LHCN-M2 (cell line): ENCODE measurements around the gene LARP4B. TPM values are rescaled to one million over a fixed set of nuclear protein-coding genes. Genes with fewer than 3 reads are reported as not detected.
"Not testable (repeated sequence)": the region's sequence is repeated elsewhere in the genome, so short reads cannot be mapped to it uniquely, and the experiment has no call there.

Experiments used
- DNase-seq: peaks from one replicate; pipeline ENCODE4 v3.0.0-alpha.2; 2012; ENCODE audit warnings: low read depth
- total RNA-seq: library from RNA; depleted of rRNA; stranded (reverse); fragments of >200 nt; gene quantifications from 2 replicates; pipeline ENCODE4 v1.2.3, GENCODE V29; 2014; rRNA removed

LARP4B gene
- total RNA-seq, 1 experiment from 2014 or later, result 32.6 TPM

GRCh38 chr10:771647-772046, 159.9 kb downstream of the LARP4B start:
- no peak for DNase-seq

GRCh38 chr10:770975-771374, 160.5 kb downstream of the LARP4B start:
- no peak for DNase-seq

DNA sequence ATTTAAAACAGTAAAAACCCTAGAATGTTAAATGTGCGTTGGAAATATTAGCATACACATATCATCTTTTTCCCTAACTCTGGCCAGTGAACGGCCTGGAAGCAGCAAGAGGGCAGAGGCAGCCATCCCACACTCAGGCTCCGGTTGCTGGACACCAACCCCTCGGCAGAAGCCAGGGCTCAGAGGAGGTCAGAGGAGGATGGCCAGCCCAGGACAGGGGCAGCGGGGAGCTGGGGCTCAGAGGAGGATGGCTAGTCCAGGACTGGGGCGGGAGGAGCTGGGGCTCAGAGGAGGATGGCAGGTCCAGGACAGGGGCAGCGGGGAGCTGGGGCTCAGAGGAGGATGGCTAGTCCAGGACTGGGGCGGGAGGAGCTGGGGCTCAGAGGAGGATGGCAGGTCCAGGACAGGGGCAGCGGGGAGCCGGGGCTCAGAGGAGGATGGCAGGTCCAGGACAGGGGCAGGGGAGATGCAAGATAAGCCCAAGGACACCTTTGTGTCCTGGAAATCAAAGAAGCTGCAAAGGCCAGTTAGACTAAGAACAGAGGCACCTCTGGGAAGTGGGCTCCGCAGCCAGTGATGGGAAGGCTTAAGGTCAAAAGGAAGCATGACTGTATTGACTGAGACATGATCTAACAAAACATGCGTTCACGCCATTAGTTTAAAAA, 161.3 kb downstream of the LARP4B start:
- not testable (repeated sequence) for DNase-seq

GRCh38 chr10:767794-768193, 163.7 kb downstream of the LARP4B start:
- no peak for DNase-seq

DNA sequence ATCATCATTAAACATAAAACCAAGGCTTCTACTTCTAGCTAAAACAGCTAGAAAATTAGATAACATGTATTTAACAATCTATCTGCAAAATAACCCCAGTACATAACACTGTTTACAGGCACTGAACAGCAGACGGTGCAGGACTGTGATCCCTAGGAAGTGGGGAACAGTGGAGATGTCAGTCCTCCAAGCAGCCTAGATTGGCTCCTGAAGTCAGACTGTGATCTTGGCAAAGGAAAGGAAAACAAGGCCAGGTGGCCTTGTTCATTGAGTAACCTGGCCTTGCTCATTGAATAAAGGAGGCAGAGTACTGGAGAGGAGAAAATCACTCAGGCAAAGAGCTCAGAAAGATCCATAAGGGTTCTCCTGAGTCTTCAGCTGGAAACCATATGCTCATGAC, 164.3 kb downstream of the LARP4B start:
- no peak for DNase-seq

- no peak for DNase-seq
Observed at GRCh38 chr10:761376-761775, 170.1 kb downstream of the LARP4B start.

GRCh38 chr10:760622-761021, 170.9 kb downstream of the LARP4B start:
- no peak for DNase-seq

GRCh38 chr10:759898-760477, 171.5 kb downstream of the LARP4B start:
- no peak for DNase-seq

Other genes with a start within 250 kb of the LARP4B start
- 3.8 and 4.9 TPM in 2 replicates for gene DIP2C, start 242.0 kb downstream of the LARP4B start, total RNA-seq
- gene GTPBP4, start 56.7 kb upstream of the LARP4B start, total RNA-seq, result 50.1 and 57.2 TPM in 2 replicates
- not detected in 2 replicates for gene IDI2, start 94.2 kb upstream of the LARP4B start, total RNA-seq
- 65.2 and 74.3 TPM in 2 replicates for gene IDI1, start 117.4 kb upstream of the LARP4B start, total RNA-seq
- 13.6 and 17.5 TPM in 2 replicates for gene WDR37, start 124.7 kb upstream of the LARP4B start, total RNA-seq